ENCODE data around the gene DNAAF6. TPM values are rescaled to one million over a fixed set of nuclear protein-coding genes. Genes with fewer than 3 reads are reported as not detected.
"Not testable (repeated sequence)": the region's sequence is repeated elsewhere in the genome, so short reads cannot be mapped to it uniquely, and the experiment has no call there.

Gene DNAAF6
- not detected for total RNA-seq

DNA sequence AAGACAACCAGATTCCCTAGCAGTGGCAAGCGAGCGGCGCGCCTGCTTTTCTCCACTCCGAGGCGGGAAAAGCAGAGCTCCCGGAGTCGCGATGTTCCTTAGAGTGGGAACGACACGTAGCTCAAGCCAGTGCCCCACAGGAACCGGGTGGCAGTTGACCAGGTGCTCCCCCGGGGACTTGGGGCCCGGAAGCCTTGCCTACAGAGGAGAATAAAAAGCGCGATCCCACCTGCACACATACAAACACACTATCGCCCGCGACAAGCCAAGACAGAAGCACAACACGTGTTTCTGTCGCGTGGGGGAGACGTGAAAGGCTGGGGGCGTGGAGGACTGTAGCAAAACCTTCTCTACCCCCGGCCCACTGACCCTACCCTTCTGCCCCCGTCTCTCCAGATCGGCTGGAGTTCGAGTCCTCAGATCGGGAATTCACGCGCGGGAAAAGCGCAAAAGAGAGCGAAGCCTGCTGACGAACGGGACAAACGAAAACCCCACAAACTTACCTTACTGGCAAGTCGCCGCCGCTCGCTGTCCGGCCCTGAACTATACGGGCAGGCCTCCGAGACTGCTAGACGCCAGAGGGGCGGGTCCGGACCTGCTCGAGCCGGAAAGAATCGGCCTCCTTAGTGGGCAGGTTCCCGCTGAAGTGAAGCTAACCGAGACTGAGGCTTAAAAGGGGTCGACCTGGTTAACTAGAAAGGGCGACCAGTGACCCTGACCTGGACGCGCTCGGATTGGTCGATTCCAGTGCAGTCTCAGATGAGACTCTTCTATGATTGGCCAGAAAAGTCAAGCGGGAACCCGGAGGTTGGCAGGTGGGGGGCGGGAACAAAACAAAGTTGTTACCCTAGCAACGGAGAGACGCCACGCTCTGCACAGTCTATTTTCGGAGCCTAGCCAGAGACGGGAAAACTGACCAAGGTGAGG is at the start of gene DNAAF6, which contains the start of gene NUP62CL:
Gene DNAAF6 (plus strand): TSS at position 842 of the 927 bp plus-strand sequence. CDS start 6,265 bp downstream, outside the sequence.
Gene NUP62CL (minus strand): TSS at position 664 of the 927 bp plus-strand sequence. CDS start 31,287 bp downstream, outside the sequence.
- DNase-seq, result peak; percentile 53

DNA sequence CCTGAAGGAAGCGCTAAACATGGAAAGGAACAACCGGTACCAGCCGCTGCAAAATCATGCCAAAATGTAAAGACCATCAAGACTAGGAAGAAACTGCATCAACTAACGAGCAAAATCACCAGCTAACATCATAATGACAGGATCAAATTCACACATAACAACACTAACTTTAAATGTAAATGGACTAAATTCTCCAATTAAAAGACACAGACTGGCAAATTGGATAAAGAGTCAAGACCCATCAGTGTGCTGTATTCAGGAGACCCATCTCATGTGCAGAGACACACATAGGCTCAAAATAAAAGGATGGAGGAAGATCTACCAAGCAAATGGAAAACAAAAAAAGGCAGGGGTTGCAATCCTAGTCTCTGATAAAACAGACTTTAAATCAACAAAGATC is 48.8 kb upstream of the DNAAF6 start:
- not testable (repeated sequence) for DNase-seq

DNA sequence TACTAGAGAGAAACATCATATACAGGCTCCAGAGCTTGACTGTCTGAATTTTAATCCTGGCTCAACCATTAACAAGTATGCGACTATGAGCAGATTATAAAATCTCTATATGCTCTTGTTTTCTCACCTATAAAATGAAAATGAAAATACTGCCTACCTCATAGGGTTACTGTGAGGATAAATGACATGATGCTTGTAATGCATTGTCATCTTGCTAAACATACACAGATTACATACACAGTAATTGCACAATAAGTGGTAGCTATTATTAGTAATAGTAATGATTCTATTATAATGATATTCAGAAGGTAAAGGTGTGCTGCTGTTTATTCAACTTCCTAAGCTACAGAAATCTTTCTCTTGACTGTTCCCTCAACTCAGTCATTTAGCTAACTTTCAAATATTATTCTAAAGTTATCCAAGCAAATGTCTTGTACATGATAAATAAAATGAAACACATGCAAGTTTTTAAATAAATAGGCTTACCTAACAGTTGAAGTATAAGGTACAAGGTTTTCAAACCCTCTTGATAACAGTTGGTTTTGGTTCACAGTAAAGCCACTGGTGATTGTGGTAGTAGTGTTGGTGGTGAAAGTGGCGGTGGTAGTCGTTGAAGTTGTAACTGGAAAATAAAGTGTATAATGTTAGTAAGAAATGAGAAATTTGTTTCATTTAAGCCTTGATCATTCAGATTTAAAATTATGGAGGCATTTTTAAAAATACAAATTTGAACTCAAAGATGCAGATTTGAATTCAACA is 39.1 kb upstream of the DNAAF6 start:
- DNase-seq, result no peak

DNA sequence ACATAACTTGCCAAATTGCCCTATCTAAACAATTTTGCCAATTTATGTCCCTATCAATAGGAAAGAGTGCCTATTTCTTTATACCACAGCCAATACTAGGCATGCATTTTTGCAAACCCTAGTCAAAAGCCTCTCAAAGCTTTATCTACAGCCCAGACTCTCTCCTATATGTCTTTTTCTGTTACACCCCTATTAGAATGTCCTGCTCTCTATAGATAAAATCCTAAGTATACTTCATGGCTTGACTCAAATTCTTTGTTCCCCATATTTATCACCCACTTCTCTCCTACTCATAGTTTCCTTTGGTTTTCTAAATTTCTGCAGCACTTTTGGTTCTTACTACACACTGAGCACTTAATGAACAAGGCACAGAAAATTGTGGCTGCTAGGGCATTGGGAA is 38.2 kb upstream of the DNAAF6 start:
- no peak for DNase-seq

DNA sequence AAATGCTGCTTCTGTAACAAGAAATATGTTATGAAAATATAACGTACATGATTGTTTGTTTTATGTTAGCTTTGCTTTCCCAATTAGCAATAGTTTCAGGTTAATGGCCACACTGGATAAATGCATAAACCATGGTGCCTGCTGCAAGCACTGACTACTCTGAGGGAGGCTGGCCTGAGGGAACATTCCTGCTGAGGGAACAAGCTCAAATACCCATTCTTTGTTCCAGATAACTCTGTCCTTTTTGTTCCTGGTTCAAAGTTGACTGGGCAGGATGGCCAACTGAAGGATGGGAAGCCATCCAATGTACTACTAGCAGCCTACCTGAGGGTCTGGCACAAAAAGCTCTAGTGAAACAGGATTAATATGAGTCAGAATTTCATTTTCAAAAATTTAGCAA is 37.7 kb upstream of the DNAAF6 start:
- DNase-seq, result no peak

DNA sequence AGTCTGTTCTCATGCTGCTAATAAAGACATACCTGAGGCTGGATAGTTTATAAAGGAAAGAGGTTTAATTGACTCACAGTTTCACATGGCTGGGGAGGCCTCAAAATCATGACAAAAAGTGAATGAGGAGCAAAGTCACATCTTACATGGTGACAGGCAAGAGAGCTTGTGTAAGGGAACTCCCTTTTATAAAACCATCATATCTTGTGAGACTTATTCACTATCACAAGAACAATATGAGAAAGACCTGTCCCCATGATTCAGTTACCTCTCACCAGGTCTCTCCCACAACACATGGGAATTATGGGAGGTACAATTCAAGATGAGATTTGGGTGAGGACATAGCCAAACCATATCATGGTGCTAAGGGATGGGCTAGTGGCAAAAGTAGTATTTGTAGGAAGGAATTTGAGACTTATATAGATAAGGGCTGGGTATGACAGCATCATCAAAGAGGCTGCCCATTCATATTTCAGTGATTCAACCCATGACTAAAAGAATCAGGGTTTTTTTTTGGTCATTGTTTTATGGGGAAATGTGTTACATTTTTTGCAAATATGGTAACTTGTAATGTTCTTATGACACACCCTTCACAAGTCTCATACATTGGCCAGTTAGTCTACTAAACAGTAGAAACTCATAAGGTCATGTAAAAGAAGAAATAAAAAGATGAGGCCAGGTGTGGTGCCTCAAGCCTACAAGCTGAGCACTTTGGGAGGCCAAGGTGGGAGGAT is 34.9 kb upstream of the DNAAF6 start:
- DNase-seq, result no peak

DNA sequence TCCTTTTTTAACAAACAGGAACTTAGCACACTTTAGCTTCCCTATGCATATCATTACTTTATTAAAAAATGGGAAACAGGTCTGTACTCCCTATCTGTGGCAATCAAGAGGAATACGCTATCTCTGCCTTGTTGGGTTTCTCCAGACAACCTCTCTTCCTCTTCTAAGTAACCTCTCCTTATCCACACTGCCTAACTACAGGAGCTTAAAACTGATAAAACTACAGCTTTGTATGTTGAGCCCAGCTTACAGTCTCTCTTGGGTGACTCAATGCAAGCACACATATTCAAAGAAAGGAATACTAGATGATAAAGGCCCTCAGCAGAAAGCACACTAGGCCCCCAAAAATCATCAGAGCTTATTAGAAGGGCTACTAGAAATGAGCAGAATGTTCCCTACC is 9.1 kb upstream of the DNAAF6 start:
- DNase-seq, result no peak

DNA sequence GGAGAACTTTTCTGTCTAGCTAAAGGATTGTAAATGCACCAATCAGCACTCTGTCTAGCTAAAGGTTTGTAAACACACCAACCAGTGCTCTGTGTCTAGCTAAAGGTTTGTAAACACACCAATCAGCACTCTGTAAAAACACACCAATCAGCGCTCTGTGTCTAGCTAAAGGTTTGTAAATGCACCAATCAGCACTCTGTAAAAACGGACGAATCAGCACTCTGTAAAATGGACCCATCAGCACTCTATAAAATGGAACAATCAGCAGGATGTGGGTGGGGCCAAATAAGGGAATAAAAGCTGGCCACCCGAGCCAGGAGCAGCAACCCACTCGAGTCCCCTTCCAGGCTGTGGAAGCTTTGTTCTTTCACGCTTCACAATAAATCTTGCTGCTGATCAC is 8.3 kb upstream of the DNAAF6 start:
- not testable (repeated sequence) for DNase-seq

DNA sequence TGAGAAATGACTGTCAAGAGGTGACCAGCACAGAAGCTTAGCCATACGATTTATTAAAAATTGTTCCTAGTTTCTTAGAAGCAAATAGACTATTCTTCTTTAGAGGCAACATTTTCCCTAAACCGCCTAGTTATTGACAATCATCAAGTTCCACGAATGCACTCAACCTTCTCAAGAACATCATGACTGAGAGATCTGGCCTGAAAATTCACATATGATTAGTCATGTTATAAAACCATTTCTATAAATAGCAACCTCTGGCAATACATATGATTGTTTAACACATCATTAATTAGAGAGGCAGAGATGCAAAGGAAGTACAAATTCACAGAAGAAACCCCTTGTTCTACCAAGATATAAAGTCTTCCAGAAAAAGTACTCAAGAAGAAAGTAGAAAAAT is 6.9 kb upstream of the DNAAF6 start:
- no peak for DNase-seq

DNA sequence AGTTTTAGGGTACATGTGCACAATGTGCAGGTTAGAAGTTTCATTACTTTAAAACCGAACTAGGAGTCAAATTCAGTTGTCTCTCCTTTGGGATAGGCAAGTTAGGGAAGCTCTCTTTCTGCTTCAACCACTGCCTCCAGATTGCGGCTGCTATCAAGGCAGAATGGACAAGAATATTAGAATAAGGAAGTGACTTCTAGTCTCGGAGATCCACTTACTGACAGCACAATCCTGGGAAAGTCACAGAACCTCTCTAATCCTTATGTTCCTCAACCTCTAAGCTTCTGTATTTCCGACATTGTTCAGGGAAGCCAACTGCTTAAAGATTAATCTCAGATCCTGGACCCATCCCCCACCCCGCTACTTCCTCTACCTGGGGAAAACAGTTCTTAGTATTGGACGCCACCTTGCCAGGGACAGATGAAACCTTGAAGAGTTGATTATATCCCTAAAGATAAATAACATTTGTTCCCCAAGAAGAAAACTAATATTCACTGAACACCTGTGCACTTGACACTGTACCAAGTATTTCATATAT is 2.3 kb upstream of the DNAAF6 start:
- DNase-seq, result no peak

DNA sequence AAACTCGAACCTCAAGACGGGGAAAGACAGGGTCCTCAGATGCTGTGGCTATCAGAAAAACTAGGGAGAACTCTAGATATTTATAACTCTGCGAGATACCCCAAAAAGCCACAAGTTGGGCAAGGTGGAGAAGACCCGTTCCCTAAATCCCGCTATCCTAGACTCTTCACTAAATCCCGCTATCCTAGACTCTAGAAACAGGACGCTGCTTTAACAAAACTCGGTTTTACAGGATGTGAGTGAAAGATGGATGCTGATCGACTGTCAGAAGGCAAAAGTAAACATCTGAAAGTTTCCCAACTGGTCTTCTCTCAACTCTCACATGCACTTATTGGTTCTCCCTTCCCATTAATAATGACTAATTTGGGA is 270 bp downstream of the DNAAF6 start:
- DNase-seq, result no peak

DNA sequence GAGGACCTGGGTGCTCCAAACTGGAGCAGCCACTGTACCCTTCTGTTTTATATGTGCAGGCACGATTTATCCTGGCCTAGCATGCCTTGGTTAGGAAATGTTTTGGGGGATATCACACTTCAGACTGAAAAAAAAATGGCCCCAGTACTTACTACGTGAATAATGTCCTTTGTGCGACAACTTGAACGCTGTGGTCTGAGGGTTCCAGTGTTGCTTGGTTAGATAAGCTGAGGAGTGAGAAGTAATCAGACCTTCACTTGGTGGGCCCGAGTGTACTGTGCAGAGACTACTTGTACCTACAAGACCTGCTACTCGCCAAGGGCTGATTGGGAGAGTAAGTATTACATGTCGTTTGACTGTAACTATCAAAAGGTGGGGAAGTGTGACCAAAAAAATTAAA is 678 bp downstream of the DNAAF6 start:
- DNase-seq, result no peak

DNA sequence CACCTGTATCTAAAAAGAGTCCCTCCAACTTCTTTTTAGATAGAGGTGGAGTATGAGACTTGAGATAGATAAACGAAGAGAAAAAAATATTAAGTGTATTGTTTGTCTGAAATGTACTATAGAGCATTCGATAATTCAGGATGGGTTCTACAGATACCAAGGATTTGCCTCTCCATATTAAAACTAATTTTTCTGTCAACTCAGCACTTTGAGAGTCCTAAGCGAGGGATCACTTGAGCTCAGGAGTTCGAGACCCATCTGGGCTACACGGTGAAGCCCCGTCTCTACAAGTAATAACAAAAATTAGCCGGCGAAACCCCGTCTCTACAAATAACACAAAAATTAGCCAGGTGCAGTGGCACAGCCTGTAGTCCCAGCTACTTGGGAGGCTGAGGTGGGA is 1.5 kb downstream of the DNAAF6 start:
- DNase-seq, result no peak

DNA sequence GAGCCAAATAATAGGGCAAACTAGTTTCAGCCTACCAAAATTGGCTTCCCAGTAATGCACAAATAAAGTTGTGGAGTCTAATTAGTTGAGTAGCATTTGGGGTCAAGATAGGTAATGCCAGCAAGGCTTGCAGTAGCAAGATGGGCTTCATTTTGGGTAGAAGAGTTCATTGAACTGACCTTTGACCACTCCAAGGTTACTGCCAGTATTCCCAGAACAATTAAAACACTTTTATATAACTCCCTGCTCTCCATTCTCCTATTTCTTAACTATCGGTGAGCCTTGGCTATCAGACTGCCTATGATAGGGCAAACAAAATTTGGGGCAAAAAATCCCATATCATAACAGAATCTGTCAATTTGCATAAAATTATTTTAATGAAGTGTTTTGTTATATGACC is 7.1 kb downstream of the DNAAF6 start:
- no peak for DNase-seq

DNA sequence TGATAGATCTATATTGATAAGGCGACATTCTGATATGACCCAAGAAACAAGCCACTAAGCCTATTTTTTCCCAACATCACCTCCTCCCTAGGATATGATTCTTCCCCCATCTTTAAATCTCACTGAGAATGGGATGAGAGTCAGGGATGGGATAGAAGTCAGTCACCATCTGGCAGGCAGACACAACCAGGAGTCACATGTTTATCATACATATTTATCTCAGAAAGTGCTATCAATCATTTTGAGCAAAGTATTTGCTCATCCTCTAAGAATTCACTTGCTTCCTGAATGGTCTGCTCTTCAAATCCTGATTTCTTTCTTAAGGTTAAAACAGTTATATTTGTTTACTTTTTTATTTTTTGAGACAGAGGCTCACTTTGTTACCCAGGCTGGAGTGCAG is 20.3 kb downstream of the DNAAF6 start:
- no peak for DNase-seq

DNA sequence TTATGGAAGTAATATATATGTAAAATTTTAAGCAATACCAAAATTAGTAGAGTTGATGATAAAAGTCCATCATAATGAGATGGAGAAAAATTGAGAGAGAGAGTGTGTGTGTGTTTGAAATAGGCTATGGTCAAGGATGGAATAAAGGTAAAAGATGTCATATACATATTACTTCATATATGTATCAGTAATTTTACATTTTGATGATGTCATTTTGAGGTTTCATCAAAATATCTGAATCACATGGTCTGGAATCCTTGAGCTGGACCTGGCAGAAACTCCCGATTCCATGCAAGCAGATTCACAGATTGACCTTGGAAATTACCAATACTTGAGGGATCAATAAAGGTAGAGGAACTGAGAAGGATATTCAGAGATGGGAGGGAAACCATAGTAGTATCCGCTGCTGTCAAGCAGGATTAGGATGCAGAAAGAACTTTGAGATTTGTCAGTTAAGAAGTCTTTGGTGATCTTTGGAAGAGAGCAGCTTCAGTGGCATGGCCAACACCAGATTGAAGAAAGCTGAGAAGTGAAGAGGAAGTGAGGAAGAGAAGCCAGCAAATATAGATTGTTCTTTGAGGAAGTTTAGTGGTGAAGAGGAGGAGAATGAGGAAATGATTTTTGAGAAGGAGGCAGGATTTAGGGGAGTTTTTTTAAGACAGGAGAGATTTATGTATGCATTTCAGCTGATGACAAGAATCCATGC is 21.5 kb downstream of the DNAAF6 start:
- DNase-seq, result no peak

DNA sequence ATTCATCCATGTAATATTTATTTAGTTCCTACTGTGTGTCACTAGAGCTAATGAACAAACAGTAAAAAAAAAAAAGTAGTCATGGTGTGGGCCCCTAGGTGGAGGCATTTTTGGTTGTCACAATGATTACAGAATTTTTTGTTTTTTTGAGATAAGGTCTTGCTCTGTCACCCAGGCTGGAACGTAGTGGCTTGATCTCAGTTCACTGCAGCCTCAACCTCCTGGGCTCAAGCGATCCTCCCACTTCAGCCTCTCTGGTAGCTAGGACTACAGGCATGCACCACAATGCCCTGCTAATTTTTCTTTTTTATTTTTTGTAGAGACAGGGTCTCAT is 22.0 kb downstream of the DNAAF6 start:
- DNase-seq, result no peak

DNA sequence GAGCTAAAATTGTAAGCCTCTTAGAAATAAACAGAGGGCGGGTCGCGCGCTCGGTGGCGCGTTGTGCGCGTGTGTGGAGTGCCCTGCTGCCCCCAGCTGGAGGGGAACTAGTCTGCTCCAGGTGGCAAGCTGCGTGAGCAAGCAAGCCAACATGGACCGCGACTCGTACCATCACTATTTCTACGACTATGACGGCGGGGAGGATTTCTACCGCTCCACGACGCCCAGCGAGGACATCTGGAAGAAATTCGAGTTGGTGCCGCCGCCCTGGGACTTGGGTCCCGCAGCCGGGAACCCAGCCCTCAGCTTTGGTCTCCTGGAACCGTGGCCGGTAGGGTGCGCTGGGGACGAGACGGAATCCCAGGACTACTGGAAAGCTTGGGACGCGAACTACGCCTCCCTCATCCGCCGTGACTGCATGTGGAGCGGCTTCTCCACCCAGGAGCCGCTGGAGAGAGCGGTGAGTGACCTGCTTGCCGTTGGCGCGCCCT is 66.1 kb downstream of the DNAAF6 start:
- DNase-seq, result no peak

DNA sequence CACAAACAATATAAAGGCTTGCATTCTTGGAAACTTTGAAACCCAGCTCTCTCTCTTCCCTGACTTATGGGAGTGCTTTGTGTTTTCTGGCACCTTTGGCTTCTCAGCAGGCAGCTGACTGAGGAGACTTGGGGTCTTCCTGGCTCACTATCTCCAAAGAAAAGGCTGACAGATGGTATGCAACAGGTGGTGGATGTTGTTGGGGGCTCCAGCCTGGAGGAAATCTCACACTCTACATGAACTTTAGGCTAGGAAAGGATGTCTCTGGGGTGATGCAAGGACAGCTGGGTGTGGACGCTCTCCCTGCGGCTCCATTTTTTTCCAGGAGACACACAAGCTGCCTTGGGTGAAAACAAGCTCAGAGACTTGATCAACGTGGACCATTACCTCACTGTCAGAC is 67.4 kb downstream of the DNAAF6 start:
- no peak for DNase-seq

DNA sequence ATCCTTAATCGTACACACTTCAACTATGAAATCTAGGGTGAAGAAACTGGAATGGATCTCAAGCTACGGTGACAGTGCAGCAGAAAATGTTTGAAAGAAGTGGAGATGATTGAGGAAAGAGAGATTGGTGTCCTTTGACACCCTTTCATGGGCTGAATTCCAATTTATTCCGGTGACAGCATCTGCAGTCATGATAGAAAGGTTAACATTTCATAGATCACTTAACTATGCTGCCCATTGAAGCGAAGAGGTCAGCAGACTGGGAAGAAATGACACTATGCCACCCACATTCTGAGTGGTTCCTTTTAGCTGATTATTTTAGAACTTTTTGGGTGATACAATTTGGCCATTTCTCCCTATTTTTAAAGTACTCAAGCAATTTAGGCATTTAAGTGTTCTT is 82.3 kb downstream of the DNAAF6 start:
- DNase-seq, result no peak

DNA sequence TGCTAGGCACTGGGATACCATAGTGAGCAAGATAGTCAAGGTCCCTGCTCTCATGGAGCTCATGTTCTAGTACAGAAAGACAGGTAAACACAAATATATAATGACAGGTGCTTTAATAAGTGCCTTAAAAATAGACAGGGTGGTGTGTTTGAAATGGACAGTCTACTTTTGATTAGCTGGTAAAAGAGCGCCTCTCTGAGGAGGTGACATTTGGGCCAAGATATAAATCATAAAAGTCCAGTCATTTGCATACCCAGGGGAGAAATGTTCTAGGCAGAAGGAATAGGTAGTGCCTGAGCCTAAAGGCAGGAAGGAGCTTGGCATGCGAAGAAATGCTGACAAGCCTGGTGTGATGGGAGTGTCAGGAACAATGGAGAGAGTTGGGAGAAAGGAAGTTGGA is 83.6 kb downstream of the DNAAF6 start:
- no peak for DNase-seq

DNA sequence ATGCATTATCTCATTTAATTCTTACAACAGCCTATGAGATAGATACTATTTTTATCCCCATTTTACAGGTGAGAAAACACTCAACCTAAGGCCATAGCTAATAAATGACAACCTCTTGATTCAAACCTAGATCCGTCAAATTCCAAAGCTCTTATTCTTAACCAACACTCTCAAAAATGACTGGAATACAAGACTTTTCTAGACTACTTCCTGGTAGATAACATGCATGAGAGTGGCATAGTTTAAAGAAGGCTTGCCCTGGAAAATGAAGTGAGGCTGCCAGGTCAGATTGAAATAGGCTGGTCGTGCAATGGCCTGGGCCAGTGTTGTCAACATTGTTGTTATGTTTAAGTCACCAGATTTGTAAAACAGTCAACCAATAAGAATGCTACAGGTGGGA is 86.6 kb downstream of the DNAAF6 start:
- no peak for DNase-seq
